Thyroid gland (tissue), 4 donors: Measurements from ENCODE around the gene FAM131C. TPM values are rescaled to one million over a fixed set of nuclear protein-coding genes. Genes with fewer than 3 reads are reported as not detected.

Experiments used
- DNase-seq, 2 donors: peaks; one replicate each; pipeline ENCODE4 v3.0.0-alpha.2; 2019
- H3K27ac ChIP-seq, 3 donors: fragments of 200-600 bp; sonication (generic); 1 replicate in 2 of 3; 2 replicates in 1 of 3; pipeline ENCODE4 v1.5.1; 2016 to 2019; ENCODE audit warnings: mild to moderate bottlenecking in 1 of 3, moderate library complexity in 1 of 3
- H3K27me3 ChIP-seq: fragments of 200-600 bp; sonication (generic); one replicate; pipeline ENCODE4 v1.5.1; 2019
- H3K36me3 ChIP-seq, 2 donors: fragments of 200-600 bp; sonication (generic); one replicate each; pipeline ENCODE4 v1.5.1; 2016 to 2019
- H3K4me1 ChIP-seq, 2 donors: fragments of 200-600 bp; sonication (generic); one replicate each; pipeline ENCODE4 v1.5.1; 2017 to 2019
- H3K4me3 ChIP-seq, 3 donors: fragments of 200-600 bp; sonication (generic); replicated peaks in 1 of 3; 1 replicate in 2 of 3; 2 replicates in 1 of 3; pipeline ENCODE4 v1.5.1; 2016; ENCODE audit warnings: mild to moderate bottlenecking in 1 of 3
- H3K9me3 ChIP-seq: fragments of 200-600 bp; sonication (generic); one replicate; pipeline ENCODE4 v1.5.1; 2017
- POLR2A ChIP-seq, 2 donors: fragments of 450-650 bp; IDR thresholded peaks; one replicate each; pipeline ENCODE4 v1.6.1; 2017; ENCODE audit warnings: antibody characterized with exemption in 2 of 2, mild to moderate bottlenecking in 2 of 2, moderate library complexity in 1 of 2
- WGBS, 2 donors: methylation state at CpG; one replicate each; pipeline ENCODE4 v1.1.5; 2017; 5-methylcytosine and 5-hydroxymethylcytosine counted together
- intact Hi-C: fragments of 100-400 bp; cut with DNase I; formaldehyde crosslinking; loops from one replicate; pipeline ENCODE4 v1.15.1; 2023
- total RNA-seq, 4 donors: library from RNA; depleted of rRNA; stranded (reverse); fragments of >200 nt; gene quantifications; one replicate each; pipeline ENCODE4 v1.2.3, GENCODE V29; 2016
- TF ChIP-seq, protein P1 (sequence below), 6 experiments: fragments of 200-600 bp in 3 of 6; fragments of 450-650 bp in 3 of 6; sonication (generic) in 3 of 6; IDR thresholded peaks; one replicate each; pipeline ENCODE4 v1.5.1; 2016 to 2019; ENCODE audit warnings: antibody characterized with exemption in 6 of 6, mild to moderate bottlenecking in 2 of 6, inconsistent platforms in 1 of 6, moderate library complexity in 1 of 6

The FAM131C gene
- total RNA-seq, 4 donors from 2014 or later = 0.42 to 2.7 (median 1.5) TPM

DNA sequence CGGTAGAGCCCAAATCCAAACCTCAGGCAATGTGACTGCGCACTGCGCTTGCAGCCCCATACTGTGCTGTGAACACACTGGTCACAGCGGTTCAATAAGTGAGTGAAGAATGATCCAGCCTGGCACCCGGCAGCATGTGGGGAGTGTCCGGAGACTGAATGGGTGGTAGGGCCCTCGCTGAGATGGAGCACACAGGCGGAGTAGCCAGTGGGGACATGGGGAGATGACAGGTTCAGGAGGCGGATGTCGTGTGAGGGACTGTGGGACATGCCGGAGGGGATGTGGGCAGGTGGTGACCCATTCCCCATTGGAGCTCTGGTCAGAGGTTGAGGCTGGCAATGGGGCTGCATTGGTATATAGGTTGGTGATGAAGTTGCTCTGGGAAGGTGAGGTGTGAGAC, 63.8 kb downstream of the FAM131C start:
- Histone ChIP-seq H3K4me1 (peaks cover 18 to 25% of the 10 kb centered on the region in 2 donors), H3K4me3 (no peak overlapping the region), H3K36me3 (no peaks in the 10 kb centered on the region), H3K9me3 (no peaks in the 10 kb centered on the region), H3K27ac (no peak overlapping the region), H3K27me3 (no peaks in the 10 kb centered on the region)
- TF ChIP-seq POLR2A (IDR thresholded peaks at IDR 0.05) = no peak
- TF ChIP-seq, protein P1, sequence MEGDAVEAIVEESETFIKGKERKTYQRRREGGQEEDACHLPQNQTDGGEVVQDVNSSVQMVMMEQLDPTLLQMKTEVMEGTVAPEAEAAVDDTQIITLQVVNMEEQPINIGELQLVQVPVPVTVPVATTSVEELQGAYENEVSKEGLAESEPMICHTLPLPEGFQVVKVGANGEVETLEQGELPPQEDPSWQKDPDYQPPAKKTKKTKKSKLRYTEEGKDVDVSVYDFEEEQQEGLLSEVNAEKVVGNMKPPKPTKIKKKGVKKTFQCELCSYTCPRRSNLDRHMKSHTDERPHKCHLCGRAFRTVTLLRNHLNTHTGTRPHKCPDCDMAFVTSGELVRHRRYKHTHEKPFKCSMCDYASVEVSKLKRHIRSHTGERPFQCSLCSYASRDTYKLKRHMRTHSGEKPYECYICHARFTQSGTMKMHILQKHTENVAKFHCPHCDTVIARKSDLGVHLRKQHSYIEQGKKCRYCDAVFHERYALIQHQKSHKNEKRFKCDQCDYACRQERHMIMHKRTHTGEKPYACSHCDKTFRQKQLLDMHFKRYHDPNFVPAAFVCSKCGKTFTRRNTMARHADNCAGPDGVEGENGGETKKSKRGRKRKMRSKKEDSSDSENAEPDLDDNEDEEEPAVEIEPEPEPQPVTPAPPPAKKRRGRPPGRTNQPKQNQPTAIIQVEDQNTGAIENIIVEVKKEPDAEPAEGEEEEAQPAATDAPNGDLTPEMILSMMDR (IDR thresholded peaks at IDR 0.05) = no peak
- 92 to 96% methylated on average over 11 of the region's 11 CpGs for WGBS, 2 donors
- DNase-seq = no peak
- intact Hi-C loops = loop anchor here (5.0 kb wide), 1 partner anchor 43 kb away; no protein-coding TSS in a partner anchor

DNA sequence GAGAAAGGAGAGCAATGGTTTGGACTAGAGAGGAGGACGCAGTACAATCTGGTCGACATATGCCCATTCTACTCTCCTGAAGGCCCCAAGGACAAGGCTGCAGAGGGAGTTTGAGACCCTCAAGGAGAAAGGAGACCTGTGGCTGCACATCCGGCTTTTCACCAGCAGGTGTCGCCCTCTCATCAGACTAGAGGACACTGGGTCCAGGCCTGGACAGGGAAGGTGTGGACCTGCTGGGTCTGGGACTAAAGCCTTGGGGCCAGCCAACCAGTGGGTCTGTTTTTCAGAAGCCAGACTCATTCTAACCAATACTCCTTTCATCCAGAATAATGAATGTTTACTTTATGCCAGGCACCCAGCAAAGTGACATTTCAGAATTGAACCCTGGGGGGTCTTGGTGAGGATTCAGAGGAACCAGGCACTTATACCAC, 64.4 kb downstream of the FAM131C start:
- peak; percentile 86 to 88 for DNase-seq
- 0 to 7% methylated on average over 4 of the region's 4 CpGs for WGBS, 2 donors
- intact Hi-C loops = loop anchor here (5.0 kb wide), 1 partner anchor 43 kb away; no protein-coding TSS in a partner anchor
- Histone ChIP-seq H3K9me3 (no peaks in the 10 kb centered on the region), H3K4me1 (peaks cover 12 to 21% of the 10 kb centered on the region in 2 donors), H3K36me3 (no peaks in the 10 kb centered on the region), H3K27ac (no peak overlapping the region), H3K27me3 (no peaks in the 10 kb centered on the region), H3K4me3 (no peak overlapping the region)
- TF ChIP-seq POLR2A (IDR thresholded peaks at IDR 0.05) = no peak
- TF ChIP-seq, protein P1 (IDR thresholded peaks at IDR 0.05) = peak; percentile 93 to 97 (median 96)

Other genes starting within 250 kb of the FAM131C start
- 10 to 100 TPM; 40.7 to 97.0 (median 57.3) TPM for gene SPEN, start 225.9 kb downstream of the FAM131C start, total RNA-seq
- gene ZBTB17, start 97.5 kb downstream of the FAM131C start, total RNA-seq = 10 to 100 TPM; 31.4 to 52.1 (median 36.1) TPM
- gene SRARP, start 69.4 kb downstream of the FAM131C start, total RNA-seq = under 1 TPM in 2 of 4 donors, not detected in 2; 0.11 to 0.63 TPM
- gene HSPB7, start 55.6 kb downstream of the FAM131C start, total RNA-seq = 1 to 10 TPM in 3 of 4 donors, under 1 TPM in 1; 0.81 to 9.0 (median 2.9) TPM
- gene CLCNKA, start 51.6 kb downstream of the FAM131C start, total RNA-seq = 10 to 100 TPM in 2 of 4 donors, 1 to 10 TPM in 2; 3.9 to 27.1 (median 16.1) TPM
- gene CLCNKB, start 29.9 kb downstream of the FAM131C start, total RNA-seq = 10 to 100 TPM in 3 of 4 donors, 1 to 10 TPM in 1; 7.1 to 42.2 (median 15.4) TPM
- gene EPHA2, start 82.4 kb upstream of the FAM131C start, total RNA-seq = 10 to 100 TPM; 22.3 to 53.2 (median 29.3) TPM
- gene ARHGEF19, start 139.0 kb upstream of the FAM131C start, total RNA-seq = 10 to 100 TPM; 11.9 to 32.3 (median 17.5) TPM
- gene CPLANE2, start 163.5 kb upstream of the FAM131C start, total RNA-seq = 10 to 100 TPM in 3 of 4 donors, 1 to 10 TPM in 1; 4.3 to 21.8 (median 15.3) TPM